NK-92 (cell line): ENCODE measurements around the gene FNIP1.
"Not testable (repeated sequence)": the region's sequence is repeated elsewhere in the genome, so short reads cannot be mapped to it uniquely, and the experiment has no call there.

Source experiments
- DNase-seq: peaks from one replicate; lab custom pipeline; 2025; ENCODE audit not compliant: unreplicated experiment; lab: John Stamatoyannopoulos, UW

Gene FNIP1

DNA sequence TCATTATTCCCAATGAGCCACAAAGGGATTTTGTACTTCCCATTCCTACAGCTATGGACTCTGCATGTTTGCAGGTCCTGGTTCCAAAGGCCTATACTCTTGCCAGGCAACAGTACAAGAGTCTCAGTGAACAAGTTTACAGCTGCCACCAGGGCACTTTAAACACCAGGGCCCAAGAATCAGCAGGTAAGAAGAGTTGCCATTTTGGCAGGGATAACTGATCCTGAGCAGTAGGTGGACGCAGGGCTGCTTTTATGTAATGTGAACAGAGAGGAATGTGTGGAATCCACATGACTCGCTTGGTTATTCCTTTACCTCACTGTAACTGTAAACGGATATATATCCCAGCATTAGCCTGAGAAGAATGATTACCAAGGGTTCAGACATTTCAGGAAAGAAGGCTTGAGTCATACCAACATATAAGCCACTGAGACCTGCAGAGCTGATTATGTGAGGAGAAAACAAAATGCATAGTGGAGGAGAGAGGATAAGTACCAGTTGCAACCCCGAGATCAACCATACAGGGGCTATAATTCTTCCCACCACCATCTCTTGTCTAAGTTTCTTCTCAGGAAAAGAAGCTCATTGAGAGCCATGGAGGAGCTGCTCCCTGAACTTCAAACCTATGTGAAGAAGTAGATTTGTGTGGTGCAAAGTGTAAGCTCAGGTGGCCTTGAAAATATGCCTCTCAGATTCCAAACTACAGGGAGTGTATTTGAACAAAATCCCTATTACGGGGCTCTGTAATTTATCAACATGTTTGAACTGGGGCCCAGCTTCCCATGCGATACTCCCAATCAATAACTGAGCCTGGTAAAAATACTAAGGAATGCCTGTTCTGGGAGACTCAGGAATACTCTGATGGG is 186.4 kb downstream of the FNIP1 start:
- no peak for DNase-seq

DNA sequence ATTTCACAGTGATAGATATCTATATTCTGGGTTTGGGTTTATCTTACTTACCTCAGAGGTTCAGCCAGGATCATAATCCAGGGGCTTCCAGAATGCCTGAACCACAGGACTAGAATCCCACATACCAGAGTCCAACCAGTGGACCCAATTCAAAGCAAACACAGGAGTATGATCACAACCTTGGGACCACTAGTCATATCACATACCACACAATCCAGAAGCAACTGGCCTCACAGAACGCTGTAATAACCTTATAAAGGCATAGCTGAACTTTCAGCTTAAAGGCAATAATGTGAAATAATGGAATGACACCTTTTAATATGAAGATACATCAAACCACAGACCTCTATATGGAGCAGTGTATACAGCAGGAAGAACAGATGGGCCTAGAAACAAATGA is 187.0 kb downstream of the FNIP1 start:
- DNase-seq: no peak

DNA sequence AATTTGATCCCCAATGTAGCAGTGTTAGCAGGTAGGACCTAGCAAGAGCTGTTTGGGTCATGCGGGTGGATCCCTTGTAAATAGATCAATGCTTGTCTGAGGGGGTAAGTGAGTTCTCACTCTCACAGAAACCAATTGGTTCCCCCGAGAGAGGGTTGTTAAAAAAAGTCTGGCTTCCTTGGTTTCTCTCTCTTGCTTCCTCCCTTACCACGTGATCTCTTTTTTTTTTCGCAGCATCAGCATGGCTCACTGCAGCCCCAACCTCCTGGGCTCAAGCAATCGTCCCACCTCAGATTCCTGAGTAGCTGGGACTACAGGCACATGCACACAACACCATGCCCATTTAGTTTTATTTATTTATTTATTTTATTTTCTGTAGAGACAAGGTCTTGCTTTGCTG is 188.2 kb downstream of the FNIP1 start:
- DNase-seq: no peak

DNA sequence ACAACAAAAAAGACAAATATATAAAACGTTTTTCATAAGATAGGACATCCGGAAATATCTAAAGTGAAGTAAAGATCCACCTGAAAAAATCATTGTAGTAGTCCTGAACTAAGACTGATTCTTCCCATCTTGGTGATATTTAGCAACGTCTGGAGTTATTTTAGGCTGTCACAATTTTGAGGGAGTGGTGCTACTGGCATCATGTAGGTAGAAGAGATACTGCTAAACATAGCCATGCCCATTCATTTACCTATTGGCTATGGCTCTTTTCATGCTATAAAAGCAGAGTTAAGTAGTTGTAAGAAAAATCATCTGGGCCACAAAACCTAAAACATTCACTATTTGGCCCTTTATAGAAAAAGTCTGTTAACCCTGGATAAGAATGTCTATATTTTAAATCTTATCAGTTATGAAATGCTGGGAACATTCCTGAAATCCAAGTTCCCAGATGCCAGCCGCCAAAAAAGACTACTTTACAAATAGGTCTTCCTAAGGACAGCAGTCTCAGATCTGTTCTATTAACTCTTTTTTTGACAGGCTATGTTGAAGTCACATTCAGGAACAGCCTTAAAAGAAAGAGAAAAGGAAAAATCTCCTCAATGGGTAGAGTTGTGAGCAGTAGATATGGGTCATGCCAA is 188.8 kb downstream of the FNIP1 start:
- no peak for DNase-seq

- no peak for DNase-seq
Measured at GRCh38 chr5:131607418-131607817, 189.4 kb downstream of the FNIP1 start.

GRCh38 chr5:131605086-131605485 is 191.7 kb downstream of the FNIP1 start:
- no peak for DNase-seq

- DNase-seq: no peak
Measured at GRCh38 chr5:131595088-131596033, 201.5 kb downstream of the FNIP1 start.

GRCh38 chr5:131593921-131594320 is 202.9 kb downstream of the FNIP1 start:
- no peak for DNase-seq

GRCh38 chr5:131593436-131593835 is 203.4 kb downstream of the FNIP1 start:
- DNase-seq: not testable (repeated sequence)
